Panc1 (cell line): ENCODE data around the gene TJP2. TPM values are rescaled to one million over a fixed set of nuclear protein-coding genes. Genes with fewer than 3 reads are reported as not detected.

ENCODE experiments used
- ATAC-seq: fragments of 200-7000 bp; cut with Tn5 transposase; 2 replicates; pipeline ENCODE4 v1.9.1; 2020; ENCODE audit warnings: mild to moderate bottlenecking, moderate library complexity
- BruUV-seq: library from RNA; stranded (reverse); fragments of 400-500 nt; replicated peaks from 2 replicates; lab custom pipeline; 2021; lab: Mats Ljungman, UMichigan
- CTCF ChIA-PET: fragments of 300-600 bp; sonication (Branson Sonifier 250); formaldehyde crosslinking; loops from one replicate; lab custom pipeline; 2022; ENCODE audit warnings: antibody characterized with exemption; lab: Charles Lee
- POLR2A ChIA-PET: fragments of 300-600 bp; sonication (Branson Sonifier 250); formaldehyde crosslinking; loops from one replicate; lab custom pipeline; 2022; ENCODE audit warnings: antibody characterized with exemption; lab: Charles Lee
- DNase-seq: peaks from one replicate; pipeline ENCODE4 v3.0.0-alpha.2; 2010; ENCODE audit warnings: low read depth, low spot score
- H3K27ac ChIP-seq: 2 replicates; pipeline ENCODE4 v1.5.1; 2011; ENCODE audit warnings: mild to moderate bottlenecking, low read length, inconsistent platforms
- H3K27me3 ChIP-seq: fragments of 200-500 bp; sonication (Bioruptor generic); 2 replicates; pipeline ENCODE4 v1.6.0; 2014; ENCODE audit warnings: low read length, inconsistent platforms; ENCODE audit not compliant: control insufficient read depth, insufficient read depth
- H3K36me3 ChIP-seq: fragments of 200-500 bp; sonication (Bioruptor generic); 2 replicates; pipeline ENCODE4 v1.5.1; 2014; ENCODE audit warnings: inconsistent platforms, mild to moderate bottlenecking, low read length, moderate library complexity; ENCODE audit not compliant: control insufficient read depth, insufficient read depth
- H3K4me1 ChIP-seq: 2 replicates; pipeline ENCODE4 v1.5.1; 2011; ENCODE audit warnings: inconsistent platforms, mild to moderate bottlenecking, low read length, moderate library complexity; ENCODE audit not compliant: control insufficient read depth, insufficient read depth
- H3K4me3 ChIP-seq, 2 experiments: 2 replicates each; pipeline ENCODE4 v1.5.1; 2011 to 2012; ENCODE audit warnings: low read depth in 2 of 2, low read length in 2 of 2, mild to moderate bottlenecking in 2 of 2, inconsistent platforms in 1 of 2, moderate library complexity in 1 of 2
- H3K9me3 ChIP-seq: fragments of 200-500 bp; sonication (Bioruptor generic); 2 replicates; pipeline ENCODE4 v1.5.1; 2014; ENCODE audit warnings: low read depth, mild to moderate bottlenecking, inconsistent platforms, low read length, moderate library complexity; ENCODE audit not compliant: control insufficient read depth, insufficient read depth
- POLR2AphosphoS5 ChIP-seq: IDR thresholded peaks from 2 replicates; pipeline ENCODE4 v1.6.1; 2012; ENCODE audit warnings: mild to moderate bottlenecking, low read depth, low read length, moderate library complexity
- SIN3A ChIP-seq: IDR thresholded peaks from 2 replicates; pipeline ENCODE4 v1.6.1; 2012; ENCODE audit warnings: low read depth, mild to moderate bottlenecking, low read length, moderate library complexity, borderline replicate concordance; ENCODE audit not compliant: insufficient read depth
- TCF7L2 ChIP-seq: IDR thresholded peaks from 2 replicates; pipeline ENCODE4 v1.6.1; 2011; ENCODE audit warnings: mild to moderate bottlenecking, low read depth, low read length, inconsistent platforms
- in situ Hi-C: cut with HindIII; loops from 2 replicates; pipeline ENCODE4 v1.10.0; 2016; ENCODE audit warnings: low sequenced_read_pairs, low pct_unique_long_range_greater_than_20kb
- intact Hi-C: fragments of 100-400 bp; cut with micrococcal nuclease; formaldehyde crosslinking; loops from one replicate; pipeline ENCODE4 v1.10.0; 2022; ENCODE audit not compliant: unreplicated experiment
- total RNA-seq: library from RNA; stranded (reverse); gene quantifications from one replicate; pipeline ENCODE4 v1.2.1, GENCODE V29; 2021; ENCODE audit not compliant: unreplicated experiment
- TF ChIP-seq, protein P1 (sequence below): fragments of 450-650 bp; IDR thresholded peaks from 2 replicates; pipeline ENCODE4 v1.5.1; 2017; ENCODE audit warnings: mild to moderate bottlenecking
- TF ChIP-seq, protein P2 (sequence below), 2 experiments: IDR thresholded peaks; 2 replicates each; pipeline ENCODE4 v1.6.1; 2011 to 2012; ENCODE audit warnings: low read depth in 2 of 2, control low read depth in 1 of 2, low read length in 1 of 2, mild to moderate bottlenecking in 1 of 2, moderate library complexity in 1 of 2; ENCODE audit not compliant: insufficient read depth in 1 of 2

The TJP2 gene
- total RNA-seq, 1 experiment from 2014 or later = 40.2 TPM

- ATAC-seq (no peak), DNase-seq (no peak)
- no TSS peak for BruUV-seq
- POLR2A ChIA-PET = no interaction called here
- H3K4me1 ChIP-seq = peaks cover 6% of the 10 kb centered on the region
- H3K36me3 ChIP-seq = no peaks in the 10 kb centered on the region
- H3K27ac ChIP-seq = no peak overlapping the region
- H3K27me3 ChIP-seq = no peaks in the 10 kb centered on the region
- CTCF ChIA-PET = no interaction called here
- H3K4me3 ChIP-seq = no peak overlapping the region
- H3K9me3 ChIP-seq = no peaks in the 10 kb centered on the region
- TF ChIP-seq SIN3A = no peak
- no peak for TF ChIP-seq TCF7L2
- TF ChIP-seq, protein P1, sequence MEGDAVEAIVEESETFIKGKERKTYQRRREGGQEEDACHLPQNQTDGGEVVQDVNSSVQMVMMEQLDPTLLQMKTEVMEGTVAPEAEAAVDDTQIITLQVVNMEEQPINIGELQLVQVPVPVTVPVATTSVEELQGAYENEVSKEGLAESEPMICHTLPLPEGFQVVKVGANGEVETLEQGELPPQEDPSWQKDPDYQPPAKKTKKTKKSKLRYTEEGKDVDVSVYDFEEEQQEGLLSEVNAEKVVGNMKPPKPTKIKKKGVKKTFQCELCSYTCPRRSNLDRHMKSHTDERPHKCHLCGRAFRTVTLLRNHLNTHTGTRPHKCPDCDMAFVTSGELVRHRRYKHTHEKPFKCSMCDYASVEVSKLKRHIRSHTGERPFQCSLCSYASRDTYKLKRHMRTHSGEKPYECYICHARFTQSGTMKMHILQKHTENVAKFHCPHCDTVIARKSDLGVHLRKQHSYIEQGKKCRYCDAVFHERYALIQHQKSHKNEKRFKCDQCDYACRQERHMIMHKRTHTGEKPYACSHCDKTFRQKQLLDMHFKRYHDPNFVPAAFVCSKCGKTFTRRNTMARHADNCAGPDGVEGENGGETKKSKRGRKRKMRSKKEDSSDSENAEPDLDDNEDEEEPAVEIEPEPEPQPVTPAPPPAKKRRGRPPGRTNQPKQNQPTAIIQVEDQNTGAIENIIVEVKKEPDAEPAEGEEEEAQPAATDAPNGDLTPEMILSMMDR = no peak
- TF ChIP-seq, protein P2, sequence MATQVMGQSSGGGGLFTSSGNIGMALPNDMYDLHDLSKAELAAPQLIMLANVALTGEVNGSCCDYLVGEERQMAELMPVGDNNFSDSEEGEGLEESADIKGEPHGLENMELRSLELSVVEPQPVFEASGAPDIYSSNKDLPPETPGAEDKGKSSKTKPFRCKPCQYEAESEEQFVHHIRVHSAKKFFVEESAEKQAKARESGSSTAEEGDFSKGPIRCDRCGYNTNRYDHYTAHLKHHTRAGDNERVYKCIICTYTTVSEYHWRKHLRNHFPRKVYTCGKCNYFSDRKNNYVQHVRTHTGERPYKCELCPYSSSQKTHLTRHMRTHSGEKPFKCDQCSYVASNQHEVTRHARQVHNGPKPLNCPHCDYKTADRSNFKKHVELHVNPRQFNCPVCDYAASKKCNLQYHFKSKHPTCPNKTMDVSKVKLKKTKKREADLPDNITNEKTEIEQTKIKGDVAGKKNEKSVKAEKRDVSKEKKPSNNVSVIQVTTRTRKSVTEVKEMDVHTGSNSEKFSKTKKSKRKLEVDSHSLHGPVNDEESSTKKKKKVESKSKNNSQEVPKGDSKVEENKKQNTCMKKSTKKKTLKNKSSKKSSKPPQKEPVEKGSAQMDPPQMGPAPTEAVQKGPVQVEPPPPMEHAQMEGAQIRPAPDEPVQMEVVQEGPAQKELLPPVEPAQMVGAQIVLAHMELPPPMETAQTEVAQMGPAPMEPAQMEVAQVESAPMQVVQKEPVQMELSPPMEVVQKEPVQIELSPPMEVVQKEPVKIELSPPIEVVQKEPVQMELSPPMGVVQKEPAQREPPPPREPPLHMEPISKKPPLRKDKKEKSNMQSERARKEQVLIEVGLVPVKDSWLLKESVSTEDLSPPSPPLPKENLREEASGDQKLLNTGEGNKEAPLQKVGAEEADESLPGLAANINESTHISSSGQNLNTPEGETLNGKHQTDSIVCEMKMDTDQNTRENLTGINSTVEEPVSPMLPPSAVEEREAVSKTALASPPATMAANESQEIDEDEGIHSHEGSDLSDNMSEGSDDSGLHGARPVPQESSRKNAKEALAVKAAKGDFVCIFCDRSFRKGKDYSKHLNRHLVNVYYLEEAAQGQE (IDR thresholded peaks at IDR 0.05; ENCODE audit: insufficient read depth in 1 of 2, low read depth in 2 of 2, low read length in 1 of 2) = no peak
- TF ChIP-seq POLR2AphosphoS5 = no peak
- in situ Hi-C loops = no loop called here
- intact Hi-C loops = no loop called here
Observed at GRCh38 chr9:69190086-69190862, 16.2 kb downstream of the TJP2 start.

GRCh38 chr9:69190863-69191181 is 16.7 kb downstream of the TJP2 start:
- Histone ChIP-seq H3K4me3 (no peak overlapping the region), H3K4me1 (peaks cover 6% of the 10 kb centered on the region), H3K36me3 (no peaks in the 10 kb centered on the region), H3K9me3 (no peaks in the 10 kb centered on the region), H3K27ac (no peak overlapping the region), H3K27me3 (no peaks in the 10 kb centered on the region)
- TF ChIP-seq SIN3A = no peak
- no peak for TF ChIP-seq POLR2AphosphoS5
- no TSS peak for BruUV-seq
- DNase-seq (no peak), ATAC-seq (no peak)
- ChIA-PET CTCF (no interaction called here), POLR2A (no interaction called here)
- in situ Hi-C loops = no loop called here
- intact Hi-C loops = no loop called here

DNA sequence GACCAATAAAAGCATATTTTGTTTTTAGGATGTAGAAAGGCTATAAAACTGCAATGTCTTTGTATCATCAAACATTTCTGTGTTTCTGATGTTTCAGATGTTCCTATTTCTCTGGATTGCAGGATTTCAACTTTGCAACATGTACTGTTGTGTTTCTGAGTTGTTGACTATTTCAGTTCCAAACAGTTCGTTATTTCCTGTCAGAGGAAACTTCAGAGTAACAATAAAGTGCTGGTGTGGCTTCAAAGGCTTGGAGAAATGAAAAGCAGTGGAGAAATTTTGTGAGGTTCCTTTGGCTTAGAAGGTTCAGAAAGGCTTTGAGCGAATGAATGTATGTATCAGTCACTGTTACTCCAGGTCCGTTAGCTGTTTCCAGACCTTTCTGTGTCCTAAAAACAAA is 17.2 kb downstream of the TJP2 start:
- ATAC-seq (no peak), DNase-seq (no peak)
- TF ChIP-seq POLR2AphosphoS5 = no peak
- TF ChIP-seq, protein P2 (IDR thresholded peaks at IDR 0.05; ENCODE audit: insufficient read depth in 1 of 2, low read depth in 2 of 2, low read length in 1 of 2) = no peak
- TF ChIP-seq, protein P1 = no peak
- no peak for TF ChIP-seq TCF7L2
- no peak for TF ChIP-seq SIN3A
- Histone ChIP-seq H3K4me3 (no peak overlapping the region), H3K36me3 (no peaks in the 10 kb centered on the region), H3K27ac (no peak overlapping the region), H3K27me3 (no peaks in the 10 kb centered on the region), H3K4me1 (peaks cover 6% of the 10 kb centered on the region), H3K9me3 (no peaks in the 10 kb centered on the region)
- in situ Hi-C loops (no loop called here), intact Hi-C loops (no loop called here)
- no TSS peak for BruUV-seq
- POLR2A ChIA-PET = no interaction called here
- CTCF ChIA-PET = interaction anchor here (0.5 kb wide), 1 partner anchor 56 kb away, joined by 6 read pairs; no protein-coding TSS in a partner anchor
